Left cardiac atrium (tissue), 4 donors: Measurements from ENCODE around the gene TNFRSF1A. TPM values are rescaled to one million over a fixed set of nuclear protein-coding genes. Genes with fewer than 3 reads are reported as not detected.

Source experiments
- ATAC-seq, 2 donors: fragments of 200-7000 bp; cut with Tn5 transposase; one replicate each; pipeline ENCODE4 v1.9.1; 2020; ENCODE audit warnings: mild to moderate bottlenecking in 2 of 2, moderate library complexity in 2 of 2
- DNase-seq: peaks from one replicate; pipeline ENCODE4 v3.0.0-alpha.2; 2020
- intact Hi-C, 2 donors: fragments of 100-400 bp; cut with DNase I; formaldehyde crosslinking; loops; one replicate each; pipeline versions ENCODE4 v1.14.1 to v1.15.1; 2022 to 2023
- long read RNA-seq: library from polyadenylated mRNA; unstranded; transcript quantifications from one replicate; pipeline ENCODE4 v2.0.0, GENCODE V29; 2021
- total RNA-seq, 2 donors: library from RNA; stranded (reverse); fragmentation: NEBNext Ultra II Directional; extraction: Animal tissue kit (Norgen Biotek cat#: 25700); gene quantifications; one replicate each; pipeline ENCODE4 v1.2.1, GENCODE V29; 2021
- donor health status: DM: no; HTN: yes; CAD: no.
- donor health status: DM: no; HTN: yes; CAD: no; lungs with severe emphysema.
- donor health status: DM: yes; HTN: yes; CAD: no.
- donor health status: Dilated cardiomyopathy.

Gene TNFRSF1A
- 100 to 1,000 TPM in 1 of 2 donors, 10 to 100 TPM in 1; 89.6 to 117 TPM for total RNA-seq
- long read RNA-seq, transcript TNFRSF1A-201 (10 exons, 2,223 nt) = major isoform, 35 of 54 reads
- long read RNA-seq, partial matches to known transcripts = 8 of 54 reads
- long read RNA-seq, other reads (novel, unspliced or antisense) = 11 of 54 reads

DNA sequence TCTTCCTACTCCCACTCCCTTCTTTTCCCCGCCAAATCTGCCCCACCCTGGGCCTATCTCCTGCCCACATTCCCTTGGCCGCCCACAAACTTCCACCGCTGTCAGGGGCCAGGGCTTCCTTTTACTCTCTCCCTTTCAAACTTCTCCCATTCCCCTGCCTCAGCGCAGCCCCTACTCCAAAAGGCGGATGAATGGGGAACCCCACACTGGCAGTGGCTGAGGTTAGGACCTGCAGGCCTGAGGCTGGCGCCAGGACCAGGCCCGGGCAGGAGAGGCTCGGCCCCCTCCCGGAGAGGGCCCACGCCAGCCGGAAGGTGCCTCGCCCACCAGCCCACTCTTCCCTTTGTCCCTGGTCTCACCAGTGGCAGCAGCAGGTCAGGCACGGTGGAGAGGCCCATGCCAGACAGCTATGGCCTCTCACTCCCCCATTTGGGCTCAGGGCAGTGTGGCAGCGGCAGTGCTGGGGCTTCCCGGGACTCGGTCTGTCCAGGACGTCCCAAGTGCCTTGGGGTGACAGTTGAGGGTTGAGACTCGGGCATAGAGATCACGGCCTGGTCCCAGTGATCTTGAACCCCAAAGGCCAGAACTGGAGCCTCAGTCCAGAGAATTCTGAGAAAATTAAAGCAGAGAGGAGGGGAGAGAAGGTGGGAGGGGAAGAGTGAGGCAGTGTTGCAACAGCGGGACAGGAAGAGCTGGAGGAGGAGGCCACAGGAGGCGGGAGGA is at the start of gene TNFRSF1A:
Gene TNFRSF1A, minus strand, starts transcription at position 660 of the 723 bp plus-strand sequence. Its CDS starts 262 bp downstream, at position 398.
- DNase-seq (peak; percentile 81), ATAC-seq (peak; percentile 78 to 85)
- intact Hi-C loops = no loop called here

DNA sequence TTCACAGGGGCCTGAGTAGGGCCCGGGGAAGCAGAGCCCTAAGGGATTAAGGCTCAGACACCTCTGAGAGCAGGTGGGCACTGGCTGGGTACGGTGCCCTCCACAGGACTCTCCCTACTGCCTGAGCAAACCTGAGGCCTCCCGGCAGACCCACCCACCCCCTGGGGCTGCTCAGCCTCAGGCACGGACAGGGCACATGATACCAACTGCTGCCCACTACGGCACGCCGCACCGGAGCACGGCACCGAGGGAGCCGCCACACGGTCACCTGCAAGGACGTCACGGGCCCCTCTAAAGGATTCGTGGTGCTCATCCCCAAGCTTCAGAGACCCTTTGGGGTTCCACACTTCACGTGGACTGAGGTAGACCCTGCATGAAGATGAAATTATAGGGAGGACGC is 49.1 kb upstream of the TNFRSF1A start:
- no peak for ATAC-seq
- intact Hi-C loops = no loop called here
- DNase-seq = no peak

DNA sequence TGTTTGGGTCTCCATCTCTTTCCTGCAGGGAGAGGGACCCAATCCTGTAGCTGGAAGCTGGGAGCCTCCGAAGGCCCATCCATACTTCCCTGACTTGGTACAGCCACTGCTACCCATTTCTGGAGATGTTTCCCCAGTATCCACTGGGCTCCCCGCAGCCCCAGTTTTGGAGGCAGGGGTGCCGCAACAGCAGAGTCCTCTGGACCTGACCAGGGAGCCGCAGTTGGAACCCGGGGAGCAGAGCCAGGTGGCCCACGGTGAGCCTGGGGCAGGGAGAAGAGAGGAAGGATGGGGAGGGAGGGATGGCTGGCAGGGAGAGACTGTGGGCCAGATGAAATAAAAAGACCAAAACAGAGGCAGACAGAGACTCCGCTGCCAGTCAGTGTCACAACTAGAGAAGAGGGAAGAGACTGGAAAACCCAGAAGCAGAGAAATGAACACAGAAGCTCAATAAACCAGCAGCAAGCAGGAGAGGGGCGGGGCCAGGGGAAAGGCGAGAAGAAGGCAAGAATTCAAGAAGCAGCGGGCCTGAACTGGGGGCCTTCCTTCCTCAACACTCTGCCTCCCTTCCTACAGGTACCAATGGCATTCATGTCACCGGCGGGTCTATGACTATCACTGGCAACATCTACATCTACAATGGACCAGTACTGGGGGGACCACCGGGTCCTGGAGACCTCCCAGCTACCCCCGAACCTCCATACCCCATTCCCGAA is 48.4 kb upstream of the TNFRSF1A start:
- no peak for ATAC-seq
- intact Hi-C loops = no loop called here
- no peak for DNase-seq

DNA sequence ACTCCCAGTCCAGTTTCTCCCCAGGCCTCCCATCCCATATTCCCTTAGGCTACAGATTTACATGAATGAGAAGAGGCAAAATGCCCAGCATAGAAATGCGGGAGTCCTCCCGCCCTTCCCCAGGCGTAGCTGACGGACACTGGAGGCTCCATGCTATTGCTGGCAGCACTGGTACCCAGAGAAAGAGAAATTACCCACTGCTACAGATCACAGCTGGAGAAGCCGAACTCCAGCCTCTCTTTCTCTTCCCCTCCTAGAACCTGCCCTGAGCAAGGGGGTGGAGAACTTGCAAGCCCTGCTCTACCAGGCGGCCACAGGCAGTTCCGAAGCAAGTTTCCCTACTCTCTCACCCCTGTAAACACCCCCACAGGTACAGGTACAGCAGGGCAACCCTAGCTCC is 45.7 kb upstream of the TNFRSF1A start:
- intact Hi-C loops = no loop called here
- DNase-seq (no peak), ATAC-seq (no peak)

DNA sequence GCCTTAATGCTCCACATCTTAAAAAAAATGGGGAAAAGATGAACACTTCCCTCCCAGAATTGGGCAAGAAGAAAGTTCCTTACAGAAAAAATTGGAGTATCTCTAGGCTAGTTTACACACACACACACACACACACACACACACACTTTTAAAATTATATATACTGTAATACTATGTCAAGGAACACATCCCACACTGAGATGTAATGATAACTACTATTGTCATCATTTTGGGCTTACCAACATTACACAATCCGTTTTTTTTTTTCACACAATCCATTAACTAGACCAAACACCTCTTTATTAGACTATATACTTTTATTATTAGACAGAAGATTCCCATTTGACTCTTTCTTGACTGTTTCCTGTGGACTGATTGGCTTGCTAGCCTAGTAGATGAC is 44.6 kb upstream of the TNFRSF1A start:
- no peak for DNase-seq
- intact Hi-C loops = no loop called here
- no peak for ATAC-seq

DNA sequence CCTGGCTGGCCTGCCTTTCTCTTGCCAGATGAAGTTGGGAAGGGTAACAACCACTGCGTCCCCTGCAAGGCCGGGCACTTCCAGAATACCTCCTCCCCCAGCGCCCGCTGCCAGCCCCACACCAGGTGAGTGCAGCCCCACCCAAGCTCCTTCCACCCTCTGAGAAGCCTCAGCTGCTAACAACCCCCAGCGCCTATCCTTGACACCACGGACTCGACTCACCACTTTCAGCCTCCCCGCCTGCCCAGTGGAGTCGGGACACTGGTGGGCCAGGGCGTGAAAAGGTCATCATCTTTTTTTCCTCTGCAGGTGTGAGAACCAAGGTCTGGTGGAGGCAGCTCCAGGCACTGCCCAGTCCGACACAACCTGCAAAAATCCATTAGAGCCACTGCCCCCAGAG is 44.2 kb upstream of the TNFRSF1A start:
- DNase-seq (no peak), ATAC-seq (no peak)
- intact Hi-C loops = no loop called here

DNA sequence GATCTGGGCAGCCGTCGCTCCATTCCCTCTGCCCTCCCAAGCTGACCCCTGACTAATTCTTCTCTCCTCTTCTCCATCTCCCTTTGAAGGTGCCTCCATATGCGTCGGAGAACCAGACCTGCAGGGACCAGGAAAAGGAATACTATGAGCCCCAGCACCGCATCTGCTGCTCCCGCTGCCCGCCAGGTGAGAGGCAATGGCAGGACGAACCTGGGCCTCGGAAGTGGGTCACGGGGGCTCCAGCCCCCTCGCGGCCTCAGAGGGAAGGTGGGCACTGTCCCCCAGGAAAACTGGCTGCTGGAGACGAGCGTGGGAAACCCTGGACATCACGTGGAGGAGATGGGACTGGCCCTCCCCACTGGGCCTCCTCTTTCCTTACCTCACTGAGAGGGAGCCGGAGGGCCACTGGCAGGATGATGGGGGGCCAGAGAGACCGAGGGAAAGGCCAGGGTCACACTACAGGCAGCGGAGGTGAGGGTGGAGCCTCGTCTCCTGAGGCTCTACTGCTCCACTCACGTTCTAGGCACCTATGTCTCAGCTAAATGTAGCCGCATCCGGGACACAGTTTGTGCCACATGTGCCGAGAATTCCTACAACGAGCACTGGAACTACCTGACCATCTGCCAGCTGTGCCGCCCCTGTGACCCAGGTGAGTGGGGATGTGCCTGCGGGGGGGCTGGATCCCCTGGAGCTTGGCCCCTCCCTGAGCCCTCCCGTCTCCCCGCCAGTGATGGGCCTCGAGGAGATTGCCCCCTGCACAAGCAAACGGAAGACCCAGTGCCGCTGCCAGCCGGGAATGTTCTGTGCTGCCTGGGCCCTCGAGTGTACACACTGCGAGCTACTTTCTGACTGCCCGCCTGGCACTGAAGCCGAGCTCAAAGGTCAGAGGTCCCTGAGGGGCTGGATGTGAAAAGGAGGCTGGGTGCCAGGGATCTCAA is 42.9 kb upstream of the TNFRSF1A start:
- DNase-seq (no peak), ATAC-seq (peak in 1 of 2 donors; percentile 4)
- intact Hi-C loops = loop anchor here in 1 of 2 donors (2.0 kb wide), 1 partner anchor 50 kb away; no protein-coding TSS in a partner anchor

DNA sequence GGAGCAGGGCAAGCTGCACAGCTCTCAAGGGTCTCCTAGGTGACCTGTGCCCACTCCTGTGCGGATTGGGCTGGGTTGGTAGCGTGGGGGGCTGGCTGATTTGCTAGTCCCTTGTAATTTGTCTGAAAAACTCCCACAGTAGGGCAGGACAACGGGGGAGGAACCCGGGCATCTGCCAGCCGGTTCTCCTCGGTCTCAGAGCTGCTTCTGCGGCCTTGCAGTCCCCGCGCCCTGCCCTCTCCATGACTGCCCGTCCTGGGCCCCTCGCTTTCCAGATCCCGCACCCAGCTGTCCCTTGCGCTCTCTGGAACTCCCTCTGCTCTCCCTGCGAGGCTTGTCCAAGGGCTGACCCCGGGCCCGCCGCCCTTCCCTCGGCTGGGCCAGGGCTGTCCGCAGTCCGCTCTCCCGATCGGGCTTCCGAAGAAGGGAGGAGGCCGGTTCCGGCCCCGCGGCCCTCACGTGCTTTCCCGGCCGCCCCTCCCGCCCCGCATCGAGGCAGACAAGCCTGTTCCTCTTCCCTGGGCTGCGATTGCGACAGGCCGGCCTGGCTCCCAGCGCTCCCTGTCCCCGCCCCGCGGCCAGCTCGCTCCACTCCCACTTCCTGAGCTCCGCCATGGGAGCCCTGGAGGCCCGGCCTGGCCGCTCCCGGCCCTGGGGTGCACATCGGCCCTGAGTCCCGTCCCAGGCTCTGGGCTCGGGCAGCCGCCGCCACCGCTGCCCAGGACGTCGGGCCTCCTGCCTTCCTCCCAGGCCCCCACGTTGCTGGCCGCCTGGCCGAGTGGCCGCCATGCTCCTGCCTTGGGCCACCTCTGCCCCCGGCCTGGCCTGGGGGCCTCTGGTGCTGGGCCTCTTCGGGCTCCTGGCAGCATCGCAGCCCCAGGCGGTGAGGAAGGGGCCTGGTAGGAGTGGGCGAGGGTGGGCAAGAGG is 42.0 kb upstream of the TNFRSF1A start, which contains the start of gene LTBR:
Gene LTBR, plus strand, starts transcription at position 591 of the 927 bp plus-strand sequence. Its CDS starts 197 bp downstream, at position 788.
- intact Hi-C loops = loop anchor here in 1 of 2 donors (2.0 kb wide), 1 partner anchor 49 kb away; no protein-coding TSS in a partner anchor
- peak; percentile 97 for ATAC-seq
- peak; percentile 98 for DNase-seq

DNA sequence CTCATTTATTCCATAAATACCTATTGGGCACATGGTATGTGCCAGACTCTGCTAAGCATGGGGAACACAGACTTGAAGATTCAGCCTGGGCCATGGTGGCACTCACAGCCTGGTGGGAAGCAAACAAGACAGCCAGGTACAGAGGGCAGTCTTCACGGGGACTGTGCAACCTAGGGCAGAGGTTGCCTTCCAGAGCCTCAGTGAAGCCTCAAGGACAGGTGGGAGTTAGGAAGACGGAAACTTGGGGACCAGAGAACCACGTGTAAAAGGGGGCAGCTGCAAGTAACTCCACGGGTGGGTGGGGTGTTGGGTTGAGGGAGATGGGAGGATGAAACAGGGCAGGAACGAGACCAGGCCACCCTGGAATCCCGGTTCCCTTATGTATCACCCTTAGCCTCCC is 41.1 kb upstream of the TNFRSF1A start:
- DNase-seq = no peak
- ATAC-seq = no peak
- intact Hi-C loops = no loop called here

DNA sequence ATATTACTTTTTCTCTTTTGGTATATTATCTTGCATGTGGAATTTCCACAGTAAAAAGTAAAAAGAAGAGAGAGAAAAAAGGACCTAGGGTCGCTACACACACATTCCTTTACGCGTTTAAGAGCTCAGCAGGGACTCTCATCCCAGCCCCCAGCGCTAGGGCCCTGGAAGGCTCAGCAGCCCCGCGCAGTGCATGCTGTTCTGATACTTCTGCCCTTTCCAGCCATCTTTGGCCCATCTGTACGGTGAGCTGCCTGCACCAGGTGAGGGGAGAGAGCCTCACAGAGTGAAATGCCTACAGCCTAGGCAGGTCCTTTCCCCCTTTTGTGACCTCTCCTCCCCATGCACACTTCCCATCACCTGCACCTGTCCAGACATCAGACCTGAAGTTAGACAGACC is 40.5 kb upstream of the TNFRSF1A start:
- no peak for DNase-seq
- intact Hi-C loops = no loop called here

DNA sequence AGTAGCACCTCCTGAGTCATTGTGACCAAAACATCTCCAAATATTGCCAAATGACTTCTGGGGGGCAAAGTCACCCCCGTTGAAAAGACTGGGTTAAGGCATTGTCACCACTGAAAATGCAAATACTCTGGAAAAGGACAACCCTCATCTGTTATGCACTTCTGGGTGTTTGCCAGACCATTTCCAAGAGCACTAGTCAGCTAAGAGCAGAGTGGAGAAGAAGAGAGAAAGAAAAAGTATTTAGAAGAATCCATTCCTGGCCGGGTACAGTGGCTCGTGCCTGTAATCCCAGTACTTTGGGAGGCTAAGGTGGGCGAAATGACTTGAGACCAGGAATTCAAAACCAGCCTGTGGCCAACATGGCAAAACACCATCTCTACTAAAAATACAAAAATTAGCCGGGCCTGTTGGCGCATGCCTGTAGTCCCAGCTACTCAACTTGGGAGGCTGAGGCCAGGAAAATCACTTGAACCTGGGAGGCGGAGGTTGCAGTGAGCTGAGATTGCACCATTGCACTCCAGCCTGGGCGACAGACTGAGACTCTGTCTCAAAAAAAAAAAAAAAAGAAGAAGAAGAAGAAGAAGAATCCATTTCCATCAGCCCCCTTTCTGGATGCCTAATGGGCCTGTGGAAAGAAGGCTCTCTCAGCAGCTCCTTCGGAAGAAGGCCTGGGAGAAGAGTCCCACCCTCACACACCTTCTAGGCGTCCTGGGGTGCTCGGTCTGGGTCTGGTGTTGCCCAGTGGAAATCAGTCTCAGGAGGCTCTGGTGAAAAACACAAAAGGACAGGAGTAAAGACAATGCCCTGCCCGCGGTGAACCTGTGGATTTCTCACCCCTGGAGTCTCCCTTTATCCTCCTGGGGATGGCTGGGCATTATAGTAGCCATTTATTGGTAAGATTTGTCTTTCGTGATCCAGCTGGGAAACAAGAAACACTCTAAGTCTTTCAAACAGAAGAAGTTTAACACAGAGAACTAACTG is 38.6 kb upstream of the TNFRSF1A start:
- DNase-seq (no peak), ATAC-seq (no peak)
- intact Hi-C loops = no loop called here

More for the DNA sequence above, 40.5 kb upstream of the TNFRSF1A start:
- no peak for ATAC-seq

DNA sequence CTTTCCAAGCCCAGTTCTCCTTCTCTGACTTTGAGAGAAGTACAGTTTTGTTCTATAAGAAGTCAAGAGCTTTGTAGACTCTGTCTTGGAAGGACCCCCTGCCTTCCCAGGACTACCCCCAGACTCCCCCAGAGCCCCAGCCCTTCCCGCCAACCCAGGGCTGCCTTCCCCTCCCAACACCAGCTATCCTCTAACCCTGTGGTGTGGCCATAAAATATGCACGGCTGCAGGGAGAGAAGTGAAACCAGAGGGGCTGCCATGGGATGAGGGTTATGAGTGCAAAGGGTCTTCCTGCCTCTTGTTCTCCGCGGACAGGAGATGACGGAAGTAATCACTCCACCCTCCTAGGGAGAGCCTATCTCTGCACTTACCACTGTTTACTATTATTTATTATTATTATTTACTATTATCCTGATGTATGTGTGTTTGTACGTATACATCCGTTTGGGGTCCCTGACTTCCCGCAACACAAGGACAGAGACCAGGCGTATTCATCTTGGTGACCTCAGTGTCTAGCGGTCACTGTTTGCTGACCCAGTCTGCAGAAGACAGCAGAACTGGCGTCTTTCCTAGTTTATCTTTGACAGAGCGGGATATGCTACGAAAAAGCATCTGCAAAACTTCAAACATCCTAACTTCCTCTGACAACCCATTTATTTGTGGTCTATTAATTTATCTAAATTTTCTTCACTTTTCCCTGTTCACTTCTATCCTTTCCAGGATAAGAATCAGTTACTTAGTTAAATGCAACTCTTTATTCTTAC is 37.0 kb upstream of the TNFRSF1A start:
- no peak for ATAC-seq
- intact Hi-C loops = no loop called here
- DNase-seq = no peak

DNA sequence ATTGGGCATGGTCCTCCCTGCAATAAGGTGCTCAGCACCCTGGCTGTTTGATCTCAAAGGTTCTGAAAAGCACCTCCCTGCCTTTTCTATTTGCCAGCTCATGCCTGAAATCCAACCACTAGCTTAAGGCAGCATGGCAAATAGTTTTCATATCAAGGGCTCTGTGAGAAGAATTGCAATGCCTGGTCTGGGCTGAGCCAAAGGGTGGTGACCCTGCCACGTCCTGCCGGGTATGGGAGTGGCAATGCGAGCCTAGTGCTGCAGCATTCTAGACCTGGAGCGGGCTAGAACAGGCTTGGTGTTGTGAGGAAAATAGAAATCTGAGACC is 35.8 kb upstream of the TNFRSF1A start:
- peak; percentile 55 for DNase-seq
- peak; percentile 23 to 44 for ATAC-seq
- intact Hi-C loops = no loop called here

DNA sequence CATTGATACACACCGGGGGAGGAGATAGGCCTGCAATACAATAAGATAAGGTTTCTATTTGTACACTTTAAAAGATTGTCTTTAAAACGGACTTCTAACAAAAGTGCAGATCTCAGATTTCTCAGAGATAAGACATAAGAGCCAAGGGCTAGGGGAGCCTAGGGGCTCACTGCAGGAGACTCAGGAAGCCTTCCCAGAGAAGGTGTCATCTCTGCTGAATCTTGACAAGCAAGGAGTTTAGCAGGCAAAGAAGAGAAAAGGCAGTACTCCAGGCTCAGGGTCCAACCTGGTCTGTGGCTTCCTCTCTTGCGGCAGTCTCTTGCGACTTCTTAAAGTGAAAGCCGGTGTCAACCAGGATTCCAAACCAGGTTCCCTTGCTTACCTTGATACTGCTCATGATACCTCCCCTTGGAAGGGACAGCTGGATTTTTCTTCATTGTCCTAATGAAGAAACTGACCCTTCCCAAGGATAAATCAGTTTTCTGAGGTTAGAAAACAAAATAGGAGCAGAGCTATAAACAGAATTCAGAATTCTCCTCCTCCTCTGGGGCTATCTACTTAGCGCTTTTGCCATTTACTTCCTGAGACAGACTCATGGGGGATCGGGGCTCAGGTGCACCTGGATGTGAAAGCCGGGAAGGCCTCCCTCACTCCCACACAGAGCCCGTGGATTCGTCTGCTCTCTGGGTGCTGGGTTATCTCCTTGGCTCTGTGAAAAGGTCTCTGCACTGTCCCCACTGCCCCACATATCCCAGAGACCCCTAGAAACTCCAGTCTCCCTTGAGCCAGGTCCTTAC is 35.2 kb upstream of the TNFRSF1A start:
- DNase-seq (peak; percentile 3), ATAC-seq (no peak)
- intact Hi-C loops = no loop called here

DNA sequence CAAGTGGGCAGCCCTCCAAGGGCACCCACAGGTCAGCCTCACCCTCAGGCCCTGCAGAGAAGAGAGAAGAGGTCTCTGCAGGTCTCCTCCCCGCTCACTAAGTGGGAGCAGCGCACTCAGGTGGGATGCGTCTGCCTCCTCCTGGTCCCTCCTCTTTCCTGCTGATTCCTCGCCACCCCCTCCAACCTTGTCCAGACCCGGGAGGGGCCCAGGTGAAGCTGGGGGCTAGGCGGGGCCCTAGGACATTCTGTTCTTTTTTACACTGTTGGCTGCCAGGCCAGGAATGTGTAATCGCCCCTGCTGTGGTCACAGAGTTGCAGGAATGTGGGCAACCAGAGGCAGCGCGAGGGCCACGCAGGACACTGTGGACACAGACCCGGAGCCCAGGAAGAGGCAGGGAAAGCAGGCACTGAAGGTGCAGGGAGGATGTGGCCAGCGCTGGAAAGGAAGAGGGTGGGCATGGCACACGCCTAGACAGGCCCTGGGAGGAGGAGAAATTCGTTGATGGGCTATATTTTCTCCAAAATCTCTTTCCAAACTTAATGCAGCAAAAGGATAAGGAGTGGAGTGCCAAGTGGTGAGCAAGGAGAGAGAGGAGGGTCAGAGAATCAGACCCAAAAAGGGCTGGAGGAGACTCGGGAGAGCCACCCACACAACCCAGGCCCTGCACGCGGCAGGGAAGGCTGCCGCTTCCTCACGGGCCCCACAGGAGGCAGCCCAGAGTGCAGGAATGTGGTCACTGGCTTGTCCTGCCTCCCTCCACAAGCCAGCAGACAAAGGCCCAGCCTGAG is 34.4 kb upstream of the TNFRSF1A start:
- peak; percentile 65 to 66 for ATAC-seq
- DNase-seq = peak; percentile 60
- intact Hi-C loops = no loop called here
